ENCODE measurements around the gene SHOC2. TPM values are rescaled to one million over a fixed set of nuclear protein-coding genes. Genes with fewer than 3 reads are reported as not detected.

SHOC2 gene
- total and polyA plus RNA-seq, 9 of the 15 experiments (the other 6 are each of a cell fraction or from before 2014, with no cell fraction given), result 9.2 to 17.5 (median 14.9) TPM

DNA sequence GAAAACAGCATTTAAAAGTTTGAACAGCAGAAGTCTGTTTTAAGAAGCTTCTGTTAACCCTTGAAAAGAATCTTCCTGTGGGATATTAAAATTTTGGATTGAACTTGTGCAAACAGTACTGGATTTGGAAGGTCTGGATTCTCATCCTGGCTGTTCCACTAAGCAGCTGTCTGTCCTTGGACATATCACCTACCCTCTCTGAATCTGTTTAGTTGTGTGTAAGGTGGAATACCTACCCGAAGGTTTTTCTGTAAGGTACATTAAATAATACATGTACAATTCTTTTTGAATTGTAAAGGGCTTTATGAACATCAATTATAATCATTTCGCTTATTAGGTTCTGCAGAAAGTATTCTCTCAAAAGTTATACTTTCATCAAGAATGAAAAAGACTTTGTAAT, 45.5 kb upstream of the SHOC2 start (continued):
- no peak for TF ChIP-seq PTRF (tag; IDR thresholded peaks at IDR 0.05)
- TF ChIP-seq BRF1 (IDR thresholded peaks at IDR 0.05; ENCODE audit: borderline replicate concordance, extremely low read depth, insufficient read length), result no peak
- TF ChIP-seq, protein P1, sequence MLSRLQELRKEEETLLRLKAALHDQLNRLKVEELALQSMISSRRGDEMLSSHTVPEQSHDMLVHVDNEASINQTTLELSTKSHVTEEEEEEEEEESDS (CRISPR knock-in tag; IDR thresholded peaks at IDR 0.05), result no peak
- no peak for TF ChIP-seq XRCC5 (IDR thresholded peaks at IDR 0.05; ENCODE audit: low read depth, low read length)
- no peak for TF ChIP-seq TGIF2 (CRISPR knock-in tag; IDR thresholded peaks at IDR 0.05)
- TF ChIP-seq, protein P2, sequence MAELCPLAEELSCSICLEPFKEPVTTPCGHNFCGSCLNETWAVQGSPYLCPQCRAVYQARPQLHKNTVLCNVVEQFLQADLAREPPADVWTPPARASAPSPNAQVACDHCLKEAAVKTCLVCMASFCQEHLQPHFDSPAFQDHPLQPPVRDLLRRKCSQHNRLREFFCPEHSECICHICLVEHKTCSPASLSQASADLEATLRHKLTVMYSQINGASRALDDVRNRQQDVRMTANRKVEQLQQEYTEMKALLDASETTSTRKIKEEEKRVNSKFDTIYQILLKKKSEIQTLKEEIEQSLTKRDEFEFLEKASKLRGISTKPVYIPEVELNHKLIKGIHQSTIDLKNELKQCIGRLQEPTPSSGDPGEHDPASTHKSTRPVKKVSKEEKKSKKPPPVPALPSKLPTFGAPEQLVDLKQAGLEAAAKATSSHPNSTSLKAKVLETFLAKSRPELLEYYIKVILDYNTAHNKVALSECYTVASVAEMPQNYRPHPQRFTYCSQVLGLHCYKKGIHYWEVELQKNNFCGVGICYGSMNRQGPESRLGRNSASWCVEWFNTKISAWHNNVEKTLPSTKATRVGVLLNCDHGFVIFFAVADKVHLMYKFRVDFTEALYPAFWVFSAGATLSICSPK (IDR thresholded peaks at IDR 0.05; ENCODE audit: borderline replicate concordance), result no peak
- TF ChIP-seq MEF2D (tag; conservative IDR thresholded peaks at IDR 0.05; ENCODE audit: low read depth), result no peak
- TF ChIP-seq MTA1 (IDR thresholded peaks at IDR 0.05; ENCODE audit: borderline replicate concordance), result no peak
- no peak for TF ChIP-seq STAG1 (CRISPR knock-in tag; IDR thresholded peaks at IDR 0.05; ENCODE audit: borderline replicate concordance)

DNA sequence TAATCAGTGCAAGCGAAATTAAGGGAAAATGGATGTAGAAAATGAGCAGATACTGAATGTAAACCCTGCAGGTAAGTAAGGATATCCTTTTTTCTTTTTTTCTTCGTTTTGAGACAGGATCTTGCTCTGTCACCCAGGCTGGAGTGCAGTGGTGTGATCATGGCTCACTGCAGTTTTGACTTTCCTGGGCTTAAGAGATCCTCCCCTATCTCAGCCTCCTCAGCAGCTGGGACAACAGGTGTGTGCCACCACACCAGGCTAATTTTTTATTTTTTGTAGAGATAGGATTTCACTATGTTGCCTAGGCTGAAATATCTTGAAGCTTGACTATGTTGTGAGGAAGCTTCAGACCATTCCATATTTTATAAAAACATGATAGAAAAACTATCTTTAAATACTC, 43.4 kb upstream of the SHOC2 start:
- H3K27me3 ChIP-seq (ENCODE audit: control insufficient read depth in 2 of 2, insufficient read depth in 2 of 2, low read length in 2 of 2), result no peaks in the 10 kb centered on the region
- no peaks in the 10 kb centered on the region for H3K9me3 ChIP-seq (replicated peaks; ENCODE audit: control insufficient read depth, insufficient read depth, low read depth, low read length)
- in situ Hi-C loops (cut with MboI), result loop anchor here (25.0 kb wide), 1 partner anchor 264 kb away; no protein-coding TSS in a partner anchor
- H3K36me3 ChIP-seq (ENCODE audit: control insufficient read depth, insufficient read depth, low read length), result 0 out of 3 replicates have a peak, but pooled peaks cover 5% of the 10 kb centered on the region
- intact Hi-C loops (cut with micrococcal nuclease), result loop anchor here (10.0 kb wide), 1 partner anchor 261 kb away; no protein-coding TSS in a partner anchor
- no TSS peak for BruUV-seq (replicated peaks)
- peaks cover 35% of the 10 kb centered on the region for H3K79me2 ChIP-seq (ENCODE audit: control insufficient read depth, insufficient read depth, low read length)
- no peaks in the 10 kb centered on the region for H4K20me1 ChIP-seq (replicated peaks; ENCODE audit: control insufficient read depth, insufficient read depth, low read length)
- ATAC-seq, result no peak
- H3K9ac ChIP-seq (ENCODE audit: insufficient read depth in 1 of 2, low read depth in 2 of 2, low read length in 2 of 2), result no peak overlapping the region; a peak in 1 of 4 replicates
- FAIRE-seq, result no peak
- no peak overlapping the region for H3K4me2 ChIP-seq (ENCODE audit: insufficient read depth, low read length)
- H2AFZ ChIP-seq (ENCODE audit: low read depth, low read length), result no peak overlapping the region
- no peaks in the 10 kb centered on the region for H3K9me1 ChIP-seq (ENCODE audit: control insufficient read depth, insufficient read depth, low read length)
- 63% methylated on average over 2 of the region's 2 CpGs for WGBS (ENCODE audit: insufficient coverage, low coverage, missing lambda C conversion rate)
- no peak overlapping the region for H3K4me3 ChIP-seq
- H3K4me1 ChIP-seq (replicated peaks in 1 of 2; ENCODE audit: control insufficient read depth in 2 of 2, insufficient read depth in 2 of 2, low read length in 2 of 2), result peaks cover 3 to 11% of the 10 kb centered on the region in 2 experiments
- TF ChIP-seq DIDO1 (tag; IDR thresholded peaks at IDR 0.05; ENCODE audit: low read depth) (no peak), RFX5 (IDR thresholded peaks at IDR 0.05; ENCODE audit: low read depth, low read length) (no peak), CBFA2T3 (IDR thresholded peaks at IDR 0.05) (peak; percentile 41), NFATC3 (IDR thresholded peaks at IDR 0.05) (no peak), HNRNPK (IDR thresholded peaks at IDR 0.05; ENCODE audit: low read depth, low read length, poor library complexity, severe bottlenecking) (no peak), CBFB (CRISPR knock-in tag; IDR thresholded peaks at IDR 0.05) (no peak)
- TF ChIP-seq, protein P3, sequence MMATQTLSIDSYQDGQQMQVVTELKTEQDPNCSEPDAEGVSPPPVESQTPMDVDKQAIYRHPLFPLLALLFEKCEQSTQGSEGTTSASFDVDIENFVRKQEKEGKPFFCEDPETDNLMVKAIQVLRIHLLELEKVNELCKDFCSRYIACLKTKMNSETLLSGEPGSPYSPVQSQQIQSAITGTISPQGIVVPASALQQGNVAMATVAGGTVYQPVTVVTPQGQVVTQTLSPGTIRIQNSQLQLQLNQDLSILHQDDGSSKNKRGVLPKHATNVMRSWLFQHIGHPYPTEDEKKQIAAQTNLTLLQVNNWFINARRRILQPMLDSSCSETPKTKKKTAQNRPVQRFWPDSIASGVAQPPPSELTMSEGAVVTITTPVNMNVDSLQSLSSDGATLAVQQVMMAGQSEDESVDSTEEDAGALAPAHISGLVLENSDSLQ (IDR thresholded peaks at IDR 0.05), result no peak
- TF ChIP-seq, protein P4, sequence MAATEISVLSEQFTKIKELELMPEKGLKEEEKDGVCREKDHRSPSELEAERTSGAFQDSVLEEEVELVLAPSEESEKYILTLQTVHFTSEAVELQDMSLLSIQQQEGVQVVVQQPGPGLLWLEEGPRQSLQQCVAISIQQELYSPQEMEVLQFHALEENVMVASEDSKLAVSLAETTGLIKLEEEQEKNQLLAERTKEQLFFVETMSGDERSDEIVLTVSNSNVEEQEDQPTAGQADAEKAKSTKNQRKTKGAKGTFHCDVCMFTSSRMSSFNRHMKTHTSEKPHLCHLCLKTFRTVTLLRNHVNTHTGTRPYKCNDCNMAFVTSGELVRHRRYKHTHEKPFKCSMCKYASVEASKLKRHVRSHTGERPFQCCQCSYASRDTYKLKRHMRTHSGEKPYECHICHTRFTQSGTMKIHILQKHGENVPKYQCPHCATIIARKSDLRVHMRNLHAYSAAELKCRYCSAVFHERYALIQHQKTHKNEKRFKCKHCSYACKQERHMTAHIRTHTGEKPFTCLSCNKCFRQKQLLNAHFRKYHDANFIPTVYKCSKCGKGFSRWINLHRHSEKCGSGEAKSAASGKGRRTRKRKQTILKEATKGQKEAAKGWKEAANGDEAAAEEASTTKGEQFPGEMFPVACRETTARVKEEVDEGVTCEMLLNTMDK (IDR thresholded peaks at IDR 0.05; ENCODE audit: borderline replicate concordance, insufficient read depth, low read depth, low read length, poor library complexity, severe bottlenecking), result no peak
- H3K27ac ChIP-seq (ENCODE audit: extremely low read depth, low read depth, low read length), result no peak overlapping the region
- no peak for DNase-seq (ENCODE audit: extremely low read depth in 1 of 4, low spot score in 3 of 4)
- POLR2A ChIA-PET, result interaction anchor here (0.7 to 1.4 kb wide), 2 partner anchors 18 to 326 kb away, joined by 3 read pairs; no protein-coding TSS in a partner anchor
- CTCF ChIA-PET (ENCODE audit: low intra/inter-chr PET ratio), result no interaction called here

All from K562 (cell line).